H1 (cell line): Measurements from ENCODE around the gene UBL5. TPM values are rescaled to one million over a fixed set of nuclear protein-coding genes. Genes with fewer than 3 reads are reported as not detected.
"Not testable (repeated sequence)": the region's sequence is repeated elsewhere in the genome, so short reads cannot be mapped to it uniquely, and the experiment has no call there.

Experiments
- CTCF ChIA-PET: fragments of 300-600 bp; sonication (Branson Sonifier 250); formaldehyde crosslinking; loops from one replicate; lab custom pipeline; 2021; ENCODE audit not compliant: partially characterized antibody; lab: Charles Lee
- POLR2A ChIA-PET: fragments of 300-600 bp; sonication (Branson Sonifier 250); formaldehyde crosslinking; loops from one replicate; lab custom pipeline; 2021; ENCODE audit warnings: inconsistent platforms; ENCODE audit not compliant: partially characterized antibody; lab: Charles Lee
- DNase-seq, 2 experiments: peaks; one replicate each; pipeline versions ENCODE4 v3.0.0 to v3.0.0-alpha.2; 2010 to 2022; ENCODE audit warnings: low spot score in 2 of 2, low read depth in 1 of 2, mixed read lengths in 1 of 2
- FAIRE-seq: peaks from 2 replicates; lab custom pipeline; 2011; peaks lifted over from hg19 to GRCh38; lab: Jason Lieb, UNC
- H2AFZ ChIP-seq: 2 replicates; pipeline ENCODE4 v1.8.1; 2012; ENCODE audit warnings: low read length, inconsistent platforms
- H2AK5ac ChIP-seq: 2 replicates; pipeline ENCODE4 v1.6.1; 2013; ENCODE audit warnings: low read depth, low read length
- H2BK120ac ChIP-seq: replicated peaks from 2 replicates; pipeline ENCODE3; 2013; ENCODE audit warnings: low read depth, low read length, inconsistent platforms
- H2BK12ac ChIP-seq: 2 replicates; pipeline ENCODE4 v1.6.1; 2013; ENCODE audit warnings: low read depth, low read length
- H2BK15ac ChIP-seq: 2 replicates; pipeline ENCODE4 v1.6.1; 2013; ENCODE audit warnings: low read length
- H2BK20ac ChIP-seq: 2 replicates; pipeline ENCODE4 v1.6.1; 2013; ENCODE audit warnings: low read length
- H2BK5ac ChIP-seq: 2 replicates; pipeline ENCODE4 v1.6.1; 2013; ENCODE audit warnings: low read depth, low read length
- H3K14ac ChIP-seq: 2 replicates; pipeline ENCODE4 v1.6.1; 2013; ENCODE audit warnings: inconsistent platforms; ENCODE audit not compliant: insufficient read length
- H3K18ac ChIP-seq: 2 replicates; pipeline ENCODE4 v1.6.1; 2013; ENCODE audit warnings: low read length; ENCODE audit errors: extremely low read depth
- H3K23ac ChIP-seq: 2 replicates; pipeline ENCODE4 v1.6.1; 2013; ENCODE audit warnings: inconsistent platforms; ENCODE audit not compliant: insufficient read length
- H3K23me2 ChIP-seq: 2 replicates; pipeline ENCODE4 v1.6.1; 2013; ENCODE audit warnings: low read depth, low read length
- H3K27ac ChIP-seq: 2 replicates; pipeline ENCODE4 v1.6.1; 2011; ENCODE audit warnings: low read depth, low read length, inconsistent platforms
- H3K27me3 ChIP-seq, 4 experiments: replicated peaks in 1 of 4; 1 replicate in 1 of 4; 2 replicates in 3 of 4; pipeline versions ENCODE4 v1.6.1 to v1.8.1; 2011 to 2013; ENCODE audit warnings: low read length in 3 of 4, mild to moderate bottlenecking in 3 of 4, inconsistent platforms in 2 of 4, mixed read lengths in 2 of 4, moderate library complexity in 1 of 4; ENCODE audit not compliant: control insufficient read depth in 3 of 4, insufficient read depth in 3 of 4; ENCODE audit errors: extremely low read depth in 1 of 4
- H3K36me3 ChIP-seq, 4 experiments: 2 replicates each; pipeline versions ENCODE4 v1.6.1 to v1.8.1; 2011 to 2013; ENCODE audit warnings: mild to moderate bottlenecking in 4 of 4, low read length in 3 of 4, moderate library complexity in 2 of 4, control low read depth in 1 of 4, inconsistent platforms in 1 of 4; ENCODE audit not compliant: insufficient read depth in 4 of 4, control insufficient read depth in 2 of 4
- H3K4ac ChIP-seq: replicated peaks from 2 replicates; pipeline ENCODE3; 2013; ENCODE audit warnings: low read length, low read depth, mixed read lengths, inconsistent platforms; ENCODE audit not compliant: insufficient read length
- H3K4me1 ChIP-seq, 4 experiments: replicated peaks in 1 of 4; 1 replicate in 1 of 4; 2 replicates in 3 of 4; pipeline versions ENCODE4 v1.6.1 to v1.8.1; 2011 to 2013; ENCODE audit warnings: low read length in 3 of 4, inconsistent platforms in 2 of 4, mixed read lengths in 1 of 4; ENCODE audit not compliant: insufficient read depth in 4 of 4, control insufficient read depth in 3 of 4
- H3K4me2 ChIP-seq, 2 experiments: 2 replicates each; pipeline versions ENCODE4 v1.6.1 to v1.8.1; 2011 to 2013; ENCODE audit warnings: low read depth in 2 of 2, low read length in 2 of 2, control low read depth in 1 of 2, inconsistent platforms in 1 of 2, mild to moderate bottlenecking in 1 of 2; ENCODE audit not compliant: insufficient read depth in 1 of 2
- H3K4me3 ChIP-seq, 4 experiments: fragments of 200-600, 300-600 bp in 1 of 4; sonication (generic), shearing (Covaris generic), sonication (Bioruptor Twin) in 1 of 4; 2 replicates each; pipeline versions ENCODE4 v1.5.1 to v1.8.1; 2011 to 2016; ENCODE audit warnings: low read length in 4 of 4, low read depth in 3 of 4, control low read depth in 2 of 4, inconsistent platforms in 2 of 4, mild to moderate bottlenecking in 2 of 4, mixed read lengths in 1 of 4, moderate library complexity in 1 of 4; ENCODE audit not compliant: insufficient read depth in 2 of 4; ENCODE audit errors: extremely low read depth in 1 of 4
- H3K56ac ChIP-seq: replicated peaks from 2 replicates; pipeline ENCODE3; 2013; ENCODE audit warnings: low read depth, mild to moderate bottlenecking, mixed read lengths, low read length, inconsistent platforms; ENCODE audit not compliant: insufficient read length
- H3K79me1 ChIP-seq: 2 replicates; pipeline ENCODE4 v1.6.1; 2013; ENCODE audit warnings: low read depth, low read length, control low read depth
- H3K79me2 ChIP-seq, 2 experiments: 2 replicates each; pipeline versions ENCODE4 v1.6.1 to v1.8.1; 2012 to 2013; ENCODE audit warnings: low read length in 2 of 2, mild to moderate bottlenecking in 2 of 2, inconsistent platforms in 1 of 2; ENCODE audit not compliant: insufficient read depth in 2 of 2, control insufficient read depth in 1 of 2
- H3K9ac ChIP-seq, 4 experiments: replicated peaks in 1 of 4; 1 replicate in 1 of 4; 2 replicates in 3 of 4; pipeline versions ENCODE4 v1.6.1 to v1.8.1; 2011 to 2013; ENCODE audit warnings: low read depth in 3 of 4, low read length in 3 of 4, control low read depth in 2 of 4, mild to moderate bottlenecking in 2 of 4, moderate library complexity in 2 of 4, inconsistent platforms in 1 of 4; ENCODE audit errors: extremely low read depth in 1 of 4
- H3K9me3 ChIP-seq, 2 experiments: 2 replicates each; pipeline versions ENCODE4 v1.6.1 to v1.8.1; 2012 to 2013; ENCODE audit warnings: mild to moderate bottlenecking in 2 of 2, moderate library complexity in 2 of 2, control low read depth in 1 of 2, inconsistent platforms in 1 of 2, low read depth in 1 of 2, low read length in 1 of 2, mixed read lengths in 1 of 2; ENCODE audit not compliant: insufficient read depth in 2 of 2
- H4K20me1 ChIP-seq, 2 experiments: replicated peaks in 1 of 2; 2 replicates each; pipeline versions ENCODE3 to v1.8.1; 2011 to 2013; ENCODE audit warnings: inconsistent platforms in 2 of 2, low read length in 2 of 2, mild to moderate bottlenecking in 1 of 2; ENCODE audit not compliant: insufficient read depth in 2 of 2, control insufficient read depth in 1 of 2
- H4K5ac ChIP-seq: 2 replicates; pipeline ENCODE4 v1.6.1; 2013; ENCODE audit warnings: low read length, low read depth, mixed read lengths, inconsistent platforms; ENCODE audit not compliant: insufficient read length
- H4K8ac ChIP-seq: 2 replicates; pipeline ENCODE4 v1.8.0; 2013; ENCODE audit warnings: mild to moderate bottlenecking, moderate library complexity, low read length, inconsistent platforms; ENCODE audit not compliant: insufficient read depth; ENCODE audit errors: extremely low read depth
- H4K91ac ChIP-seq: replicated peaks from 2 replicates; pipeline ENCODE3; 2013; ENCODE audit warnings: low read length, mixed read lengths, inconsistent platforms; ENCODE audit not compliant: insufficient read length
- WGBS, 2 experiments: shearing (Covaris generic) in 1 of 2; methylation state at CpG; one replicate each; pipeline versions ENCODE4 v1.1.6 to v1.1.7; 2013 to 2015; ENCODE audit warnings: low lambda C conversion rate in 2 of 2, mixed read lengths in 2 of 2, inconsistent platforms in 1 of 2, low coverage in 1 of 2, missing lambda C conversion rate in 1 of 2; ENCODE audit not compliant: insufficient replicate concordance in 2 of 2, insufficient coverage in 1 of 2, insufficient read length in 1 of 2; ENCODE audit errors: extremely low coverage in 1 of 2, missing lambda C conversion rate in 1 of 2; 5-methylcytosine and 5-hydroxymethylcytosine counted together
- polyA plus RNA-seq, 7 experiments: library from polyadenylated mRNA; depleted of rRNA in 3 of 7; stranded (reverse) in 5 of 7; unstranded in 2 of 7; fragments of >200 nt in 5 of 7; fragments of 200-250 nt in 2 of 7; gene quantifications; 1 replicate in 5 of 7; 2 replicates in 1 of 7; 4 replicates in 1 of 7; pipeline versions ENCODE4 v1.2.1 to v1.2.3, GENCODE V29; 2011 to 2013; ENCODE audit warnings: missing spikeins in 2 of 7, mixed read lengths in 2 of 7
- total RNA-seq: library from RNA; stranded (reverse); fragmentation: NEBNext Ultra II Directional; extraction: Animal tissue kit (Norgen Biotek cat#: 25700); gene quantifications from 2 replicates; pipeline ENCODE4 v1.2.1, GENCODE V29; 2021

UBL5 gene
- total and polyA plus RNA-seq, 2 of the 8 experiments (the other 6 are each of a cell fraction or from before 2014, with no cell fraction given): 416 to 1,209 TPM

DNA sequence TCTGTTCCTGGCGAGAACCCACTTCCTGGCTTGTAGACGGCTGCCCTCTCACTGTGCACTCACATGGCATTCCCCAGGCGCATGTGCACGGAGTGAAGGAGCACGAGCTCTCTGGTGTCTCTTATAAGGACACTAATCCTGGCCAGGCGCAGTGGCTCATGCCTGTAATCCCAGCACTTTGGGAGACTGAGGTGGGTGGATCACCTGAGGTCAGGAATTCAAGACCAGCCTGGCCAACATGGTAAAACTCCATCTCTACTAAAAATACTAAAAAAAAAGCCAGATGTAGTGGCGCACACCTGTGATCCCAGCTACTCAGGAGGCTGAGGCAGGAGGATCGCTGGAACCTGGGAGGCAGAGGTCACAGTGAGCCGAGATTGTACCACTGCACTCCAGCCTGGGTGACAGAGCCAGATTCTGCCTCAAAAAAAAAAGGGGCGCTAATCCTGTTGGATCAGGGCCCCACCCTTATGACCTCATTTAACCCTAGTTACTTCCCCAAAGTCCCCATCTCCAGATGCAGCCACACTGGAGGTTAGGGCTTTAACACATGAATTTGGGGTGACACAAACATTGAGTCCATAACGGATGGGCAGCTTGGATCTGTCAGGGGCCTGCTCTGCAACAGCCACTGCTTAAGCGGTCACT lies 16.0 kb downstream of the UBL5 start:
- H2AFZ ChIP-seq, H4K5ac ChIP-seq, H3K27ac ChIP-seq, H3K79me2 ChIP-seq, CTCF ChIA-PET, H2BK120ac ChIP-seq, H3K56ac ChIP-seq, FAIRE-seq, H3K27me3 ChIP-seq, H2BK20ac ChIP-seq, H3K4me2 ChIP-seq, H3K9ac ChIP-seq, H3K18ac ChIP-seq, H3K79me1 ChIP-seq, H3K4me3 ChIP-seq, H3K23me2 ChIP-seq, H4K8ac ChIP-seq, H2AK5ac ChIP-seq, H3K4ac ChIP-seq, H4K91ac ChIP-seq, H2BK12ac ChIP-seq, H2BK15ac ChIP-seq, H3K9me3 ChIP-seq, H3K4me1 ChIP-seq, H3K14ac ChIP-seq, H2BK5ac ChIP-seq, DNase-seq, H3K23ac ChIP-seq: not testable (repeated sequence)
- peaks cover 3 to 32% (median 8%) of the 10 kb centered on the region in 4 experiments; a peak in 6 of 8 replicates for H3K36me3 ChIP-seq
- 94% methylated on average over 12 of the region's 12 CpGs; no CpG with 5 or more reads in 1 of the 2 experiments for WGBS, 2 experiments
- peaks cover 16 to 38% of the 10 kb centered on the region in 2 experiments for H4K20me1 ChIP-seq
- POLR2A ChIA-PET: interaction anchor here (1.9 kb wide), 1 partner anchor 16 kb away, joined by 5 read pairs; the partner anchor contains the start of gene UBL5
